IPS-18c (cell line): ENCODE results near the gene HNF1B.

Source experiments
- H3K4me3 ChIP-seq: 2 replicates; pipeline ENCODE4 v1.7.0; 2013; ENCODE audit warnings: low read depth, mild to moderate bottlenecking, low read length, moderate library complexity; ENCODE audit not compliant: insufficient read depth
- H3K9me3 ChIP-seq: one replicate; pipeline ENCODE4 v1.6.1; 2013; ENCODE audit warnings: mild to moderate bottlenecking, low read length, moderate library complexity; ENCODE audit not compliant: control insufficient read depth, insufficient read depth

HNF1B gene

DNA sequence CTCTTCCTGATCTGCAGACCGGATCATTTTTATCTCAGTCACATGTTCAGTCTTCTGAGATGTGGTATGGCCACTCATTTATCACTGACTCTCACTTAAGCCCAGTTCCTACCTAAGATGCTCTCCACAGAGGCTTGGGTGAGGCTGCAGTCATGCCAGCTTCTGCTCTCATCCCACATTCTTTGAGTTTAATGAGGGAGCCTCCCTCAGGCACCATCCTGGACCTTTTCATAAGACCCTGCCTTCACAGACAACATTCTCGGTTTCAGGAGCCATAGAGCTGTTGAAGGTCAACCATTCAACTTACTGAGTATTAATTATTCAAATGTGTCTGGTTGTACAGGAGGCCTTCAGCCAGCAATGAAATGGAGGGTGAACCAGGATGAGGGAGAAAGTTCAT lies 23.6 kb upstream of the HNF1B start:
- Histone ChIP-seq H3K4me3 (peak overlapping the region; percentile 20; the same call in 1 of the 2 replicates), H3K9me3 (peaks cover 5% of the 10 kb centered on the region)

DNA sequence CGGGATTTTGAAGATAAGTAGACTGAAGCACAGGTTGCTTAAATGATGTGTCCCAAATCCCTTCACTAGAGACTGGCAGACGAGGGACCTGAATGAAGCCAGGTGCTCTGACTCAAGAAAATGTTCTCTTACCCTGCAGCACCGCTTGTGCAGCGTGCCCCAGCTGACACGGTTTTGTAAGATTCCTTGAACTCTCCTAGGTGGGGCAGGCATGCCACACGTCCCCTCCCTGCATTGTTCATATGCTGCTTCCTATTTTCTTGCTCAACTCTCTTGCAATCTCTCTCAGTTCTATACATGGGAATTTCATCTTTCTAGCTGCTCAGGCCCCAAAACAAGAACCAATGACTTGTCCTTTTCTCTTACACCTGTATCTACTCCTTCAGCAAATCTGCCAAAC lies 22.1 kb upstream of the HNF1B start:
- Histone ChIP-seq H3K9me3 (peaks cover 5% of the 10 kb centered on the region), H3K4me3 (no peak overlapping the region)

DNA sequence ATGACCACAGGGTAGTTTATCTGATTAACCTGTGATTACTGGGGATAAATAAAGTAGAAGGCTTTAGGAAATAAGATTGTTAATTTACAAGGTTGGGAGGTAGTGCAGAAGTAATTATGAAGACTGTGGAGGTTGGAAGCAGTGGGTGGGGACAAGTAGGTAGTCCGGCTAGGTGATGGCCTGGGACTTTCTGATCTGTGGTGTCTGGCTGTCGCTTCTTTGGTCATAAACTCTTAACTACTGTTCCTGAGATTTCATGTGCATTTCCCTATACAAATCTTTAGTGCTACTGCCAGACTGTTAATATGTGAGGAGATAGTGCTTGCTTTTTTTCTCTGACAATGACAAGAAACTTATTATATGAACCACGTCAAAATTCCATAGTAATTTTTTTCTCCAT lies 19.5 kb upstream of the HNF1B start:
- no peak overlapping the region for H3K4me3 ChIP-seq
- H3K9me3 ChIP-seq, result peaks cover 5% of the 10 kb centered on the region

DNA sequence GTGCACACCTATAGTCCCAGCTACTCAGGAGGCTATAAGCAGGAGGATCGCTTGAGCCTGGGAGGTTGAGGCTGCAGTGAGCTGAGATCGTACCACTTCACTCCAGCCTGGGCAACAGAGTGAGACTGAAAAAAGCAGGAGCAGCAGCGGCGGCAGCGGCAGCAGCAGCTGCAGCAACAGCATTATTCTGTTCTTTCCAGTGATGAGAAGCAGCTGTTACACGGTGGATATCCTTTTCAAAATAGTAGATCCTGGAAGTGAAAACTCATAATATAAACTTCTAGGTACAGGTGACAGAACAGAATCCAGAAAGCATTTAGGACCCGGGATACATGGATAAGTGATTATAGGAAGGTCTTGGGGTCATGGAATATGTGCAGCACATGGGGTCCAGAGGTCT lies 17.8 kb upstream of the HNF1B start:
- Histone ChIP-seq H3K4me3 (no peak overlapping the region), H3K9me3 (no peaks in the 10 kb centered on the region)

DNA sequence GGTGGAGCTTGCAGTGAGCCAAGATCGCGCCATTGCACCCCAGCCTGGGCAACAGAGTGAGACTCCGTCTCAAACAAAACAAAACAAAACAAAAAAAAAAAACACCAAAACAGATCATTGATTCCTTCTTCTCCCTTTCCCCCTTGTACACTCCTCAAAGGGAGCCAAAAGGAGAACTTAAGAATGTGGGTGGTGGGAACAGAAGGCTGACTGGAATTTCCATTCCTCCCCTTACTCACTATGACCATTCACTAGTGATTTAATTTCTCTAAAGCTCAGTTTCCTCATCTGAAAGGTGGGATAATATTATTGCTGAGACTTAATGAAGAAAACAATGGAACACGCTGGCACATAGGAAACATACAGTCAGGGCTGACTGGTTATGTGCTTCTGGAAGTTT lies 17.1 kb upstream of the HNF1B start:
- H3K4me3 ChIP-seq, result no peak overlapping the region
- no peaks in the 10 kb centered on the region for H3K9me3 ChIP-seq

DNA sequence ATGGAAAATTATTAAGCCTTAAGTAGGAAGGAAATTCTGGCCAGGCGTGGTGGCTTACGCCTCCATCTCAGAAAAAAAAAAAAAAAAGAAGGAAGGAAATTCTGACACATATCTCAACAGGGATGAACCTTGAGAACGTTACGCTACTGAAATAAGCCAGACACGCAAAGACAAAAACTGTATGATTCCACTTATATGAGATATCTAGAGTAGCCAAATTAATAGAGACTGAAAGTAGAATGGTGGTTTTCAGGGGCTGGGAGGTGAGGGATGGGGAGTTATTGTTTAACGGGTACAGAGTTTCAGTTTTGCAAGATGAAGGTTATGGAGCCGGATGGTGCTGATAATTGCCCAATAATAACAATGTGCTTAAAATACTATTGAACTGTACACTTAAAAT lies 16.2 kb upstream of the HNF1B start:
- Histone ChIP-seq H3K4me3 (no peak overlapping the region), H3K9me3 (no peaks in the 10 kb centered on the region)

DNA sequence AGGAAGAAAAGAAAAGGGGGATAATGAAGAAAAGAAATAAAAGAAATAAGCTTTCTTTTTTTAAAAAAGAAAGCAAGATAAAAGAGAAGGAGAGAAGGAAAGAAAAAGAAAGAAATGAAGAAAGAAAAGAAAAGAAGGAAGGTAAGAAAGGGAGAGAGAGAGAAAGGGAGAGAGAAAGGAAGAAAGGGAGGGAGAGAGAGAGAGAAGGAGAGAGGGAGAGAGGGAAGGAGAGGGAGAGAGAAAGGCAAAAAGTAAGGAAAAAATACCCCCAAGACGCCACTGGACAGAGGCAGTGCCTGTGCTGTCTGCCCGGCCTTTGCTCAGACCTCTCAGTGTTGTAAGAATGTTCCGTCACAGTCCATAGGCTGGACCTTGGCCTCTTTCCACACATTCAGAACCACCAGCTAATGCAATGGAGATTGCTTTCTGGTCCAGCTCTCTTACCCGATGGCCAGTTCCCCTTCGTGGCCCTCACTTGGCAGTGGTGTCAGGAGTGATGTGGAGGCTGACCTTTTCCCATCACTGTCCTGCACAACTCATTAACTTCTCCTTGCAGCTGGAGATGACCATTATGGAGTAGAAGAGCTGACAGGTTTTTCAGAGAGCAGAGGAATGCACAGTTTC lies 14.3 kb upstream of the HNF1B start:
- Histone ChIP-seq H3K9me3 (no peaks in the 10 kb centered on the region), H3K4me3 (no peak overlapping the region)

DNA sequence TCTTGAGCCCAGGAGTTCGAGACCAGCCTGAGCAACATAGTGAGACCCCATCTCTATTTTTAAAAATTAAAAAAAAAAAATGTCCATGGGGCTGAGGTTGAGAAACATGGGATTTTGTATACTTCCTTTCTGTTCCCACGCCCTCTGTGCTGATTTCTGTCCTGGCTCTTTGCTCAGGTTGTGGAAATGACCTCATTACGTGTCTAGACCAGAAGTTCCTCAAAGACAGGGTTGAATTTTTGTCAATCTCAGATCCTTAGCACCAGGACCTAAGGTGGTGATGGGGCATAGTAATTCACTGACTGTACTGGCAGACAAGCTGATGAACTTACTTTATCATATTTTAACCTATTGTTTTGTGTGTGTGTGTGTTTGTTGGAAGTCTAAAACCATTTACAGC lies 11.2 kb upstream of the HNF1B start:
- Histone ChIP-seq H3K4me3 (no peak overlapping the region), H3K9me3 (no peaks in the 10 kb centered on the region)

DNA sequence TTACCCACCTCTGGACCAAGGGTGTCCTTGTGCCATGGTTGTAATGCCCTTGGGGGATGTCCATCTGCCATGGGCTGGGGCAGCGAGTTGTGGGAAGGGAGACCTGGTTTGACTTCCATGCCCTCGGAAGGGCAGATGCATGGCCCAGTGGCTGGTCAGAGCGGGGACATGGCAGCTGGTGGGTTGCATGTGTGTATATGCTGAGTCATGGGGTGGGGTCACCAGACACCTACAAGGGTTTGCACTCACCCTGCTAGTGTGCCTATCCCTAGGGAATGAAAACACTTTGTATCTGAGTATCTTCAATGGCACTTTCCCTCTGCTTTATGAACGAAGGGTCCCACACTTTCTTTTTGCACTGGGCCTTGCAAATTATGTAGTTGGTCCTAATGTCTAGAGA lies 10.6 kb upstream of the HNF1B start:
- Histone ChIP-seq H3K4me3 (no peak overlapping the region; the same call in 1 of the 2 replicates), H3K9me3 (no peaks in the 10 kb centered on the region)

DNA sequence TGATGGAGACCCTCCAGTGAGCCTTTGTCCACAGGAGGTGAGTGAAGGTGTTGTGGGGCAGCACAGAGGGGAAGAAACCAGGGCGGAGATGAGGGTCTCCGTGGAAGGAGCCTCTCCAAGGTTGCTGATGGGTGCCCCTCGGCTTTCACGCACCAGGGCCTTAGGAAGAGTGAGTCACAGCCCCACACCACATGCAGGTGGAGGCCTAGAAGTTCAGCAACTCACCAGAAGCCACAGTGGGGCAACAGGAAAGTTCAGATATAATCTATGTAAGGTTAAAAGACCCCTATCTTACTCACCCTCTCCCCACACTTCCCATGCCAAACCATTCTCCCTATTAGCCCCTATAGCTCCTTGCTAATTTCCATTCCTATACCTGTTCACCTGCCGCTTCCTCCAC lies 9.5 kb upstream of the HNF1B start:
- Histone ChIP-seq H3K4me3 (no peak overlapping the region), H3K9me3 (no peaks in the 10 kb centered on the region)

DNA sequence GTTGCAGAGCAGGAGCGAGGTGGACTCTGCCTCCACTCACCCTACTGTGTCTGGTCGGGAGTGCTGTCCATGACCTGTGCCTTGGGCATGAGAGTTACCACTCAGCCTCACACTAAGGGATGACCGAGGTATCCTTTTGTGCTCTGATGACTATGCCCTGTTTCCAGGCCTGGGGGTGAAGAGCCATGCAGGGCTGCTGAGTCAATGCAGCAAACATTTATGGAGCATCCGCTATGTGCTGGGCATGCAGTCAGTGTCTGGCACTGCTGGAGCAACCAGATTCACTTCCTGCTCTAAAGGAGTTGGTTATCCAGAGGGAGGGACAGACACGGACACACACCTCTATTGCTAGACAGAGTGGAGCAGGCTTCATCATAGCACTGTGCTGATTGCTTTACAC lies 7.6 kb upstream of the HNF1B start:
- H3K4me3 ChIP-seq, result no peak overlapping the region
- no peaks in the 10 kb centered on the region for H3K9me3 ChIP-seq

DNA sequence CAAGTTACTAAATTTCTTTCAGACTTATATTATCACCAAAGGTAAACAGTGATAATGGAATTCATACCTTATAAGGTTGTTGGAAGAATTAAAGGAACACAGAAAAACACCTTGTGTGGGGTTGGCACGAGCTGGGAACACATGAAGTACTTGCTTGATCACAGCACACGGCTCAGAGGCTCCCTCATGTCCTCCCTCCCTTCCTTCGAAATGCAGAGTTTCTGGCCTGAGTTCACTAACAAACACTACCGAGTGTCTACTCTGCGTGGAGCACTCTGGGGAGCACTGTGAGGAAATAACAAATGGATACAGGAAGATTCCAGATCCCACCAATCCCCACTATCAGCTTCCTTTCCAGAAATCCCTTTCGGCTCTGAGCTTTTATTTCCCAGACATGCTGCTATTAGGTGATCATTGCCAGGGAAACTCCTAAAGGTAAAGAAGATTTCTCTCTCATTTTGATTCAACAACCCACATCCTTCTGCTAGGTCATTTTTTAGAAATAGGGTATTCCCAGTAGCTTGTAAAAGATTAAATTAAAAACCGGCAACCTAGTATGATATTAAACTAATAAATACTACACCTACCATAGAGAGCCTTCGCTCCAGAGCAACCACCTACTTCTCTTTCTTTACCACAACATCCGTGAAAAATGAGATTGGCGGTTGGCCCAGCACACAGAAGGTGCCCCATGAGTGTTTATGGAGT lies 6.1 kb upstream of the HNF1B start:
- no peak overlapping the region for H3K4me3 ChIP-seq

DNA sequence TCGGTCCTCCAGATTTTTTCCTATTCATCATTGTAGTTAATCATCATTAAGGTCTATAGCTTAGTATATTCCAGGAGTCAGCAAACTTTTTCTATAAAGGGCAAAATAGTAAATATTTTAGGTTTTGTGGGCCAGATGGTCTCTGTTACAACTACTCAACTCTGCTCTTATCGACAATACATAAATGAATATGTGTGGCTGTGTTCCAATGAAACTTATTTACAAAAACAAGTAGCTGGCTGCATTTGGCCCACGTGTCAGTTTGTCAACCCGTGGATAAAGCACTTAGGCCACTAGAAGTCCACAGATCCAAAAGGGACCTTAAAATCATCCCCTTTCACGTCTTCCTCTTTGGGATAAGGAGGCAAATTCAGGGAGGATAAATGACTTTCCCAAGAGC lies 5.4 kb upstream of the HNF1B start:
- Histone ChIP-seq H3K4me3 (no peak overlapping the region), H3K9me3 (no peaks in the 10 kb centered on the region)

More for the DNA sequence above, 6.1 kb upstream of the HNF1B start:
- no peaks in the 10 kb centered on the region for H3K9me3 ChIP-seq

DNA sequence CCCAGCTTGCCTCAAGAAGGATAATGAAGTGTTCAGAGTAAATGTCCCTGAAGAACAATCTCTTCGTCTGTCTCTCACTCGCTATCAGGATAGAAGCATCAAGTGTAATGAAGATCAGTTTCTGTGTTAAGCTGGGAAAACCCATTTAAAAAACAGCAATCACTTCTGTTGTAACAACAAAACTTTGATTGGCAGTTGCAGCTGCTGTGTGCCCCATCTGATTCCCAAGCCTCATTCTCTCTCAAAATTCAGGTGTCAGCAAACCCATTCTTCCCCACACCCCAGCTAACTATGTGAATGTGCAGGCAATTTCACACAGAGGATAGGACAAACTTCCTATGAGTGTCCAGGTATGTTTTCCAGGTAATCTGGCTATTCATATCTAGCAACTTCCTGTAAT lies 2.4 kb upstream of the HNF1B start:
- Histone ChIP-seq H3K4me3 (no peak overlapping the region), H3K9me3 (peaks cover 2% of the 10 kb centered on the region)

DNA sequence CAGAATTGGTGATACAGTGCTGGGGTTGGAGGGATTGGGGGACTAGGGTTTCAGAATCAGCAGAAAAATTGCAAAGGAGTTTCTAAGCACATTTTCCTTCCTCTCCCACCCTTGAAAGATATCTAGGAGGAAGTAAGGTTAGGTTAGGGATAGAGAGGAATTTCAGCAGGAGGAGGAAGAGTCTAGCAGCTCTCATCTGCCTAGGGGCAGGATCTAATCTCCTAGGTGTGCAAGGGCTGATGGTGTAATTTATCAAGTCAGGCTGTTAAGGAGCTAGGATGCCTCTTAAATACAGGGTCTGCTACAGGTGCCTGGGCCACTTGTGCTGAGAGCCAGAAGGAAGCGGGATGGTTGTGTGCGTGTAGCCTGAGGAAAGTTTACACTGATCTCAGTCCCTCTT lies 1.8 kb upstream of the HNF1B start:
- H3K9me3 ChIP-seq, result peaks cover 4% of the 10 kb centered on the region
- no peak overlapping the region for H3K4me3 ChIP-seq

DNA sequence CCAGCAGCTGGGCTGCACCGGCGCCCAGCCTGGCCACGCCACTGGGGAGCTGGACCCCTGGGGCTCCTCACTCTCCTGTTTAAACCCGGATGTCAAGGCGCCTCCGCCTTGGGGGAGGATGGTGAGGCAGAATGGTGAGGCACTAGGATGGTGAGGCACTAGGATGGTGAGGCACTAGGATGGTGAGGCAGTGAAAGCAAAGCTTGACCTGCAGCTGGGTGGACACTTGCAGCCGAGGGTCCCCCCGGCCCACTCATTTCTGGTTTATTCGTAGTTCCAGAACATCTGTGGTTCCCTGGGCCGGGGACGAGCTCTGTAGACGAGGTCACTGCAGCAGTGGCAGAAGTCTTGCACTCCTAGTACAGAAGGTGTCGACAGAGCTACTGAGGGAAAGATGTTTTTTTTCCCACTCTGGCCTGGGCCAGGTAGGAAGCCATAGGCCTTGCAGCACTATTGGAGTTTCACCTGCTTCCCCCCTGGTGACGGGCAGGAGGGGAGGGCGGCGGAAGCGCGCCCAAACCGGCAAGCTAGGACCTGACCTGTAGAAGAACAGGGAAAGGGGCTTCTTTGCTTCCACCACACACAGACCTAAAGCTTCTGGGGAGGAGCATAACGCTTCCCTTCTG lies 1.1 kb upstream of the HNF1B start:
- Histone ChIP-seq H3K9me3 (peaks cover 4% of the 10 kb centered on the region), H3K4me3 (no peak overlapping the region; the same call in 1 of the 2 replicates)

DNA sequence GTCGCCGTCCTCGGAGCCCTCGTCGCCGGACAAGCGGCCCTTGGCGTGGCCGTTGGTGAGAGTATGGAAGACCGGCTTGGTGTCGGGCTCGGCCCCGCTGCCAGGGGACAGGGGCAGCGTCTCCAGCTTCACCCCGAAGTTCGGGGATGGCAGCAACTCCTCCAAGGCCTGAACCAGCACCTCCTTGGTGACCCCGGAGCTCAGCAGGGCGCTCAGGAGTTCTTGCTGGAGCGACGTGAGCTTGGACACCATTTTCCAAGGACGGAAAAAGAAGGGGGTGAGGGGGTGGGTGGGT lies 279 bp downstream of the HNF1B start:
- peaks cover 4% of the 10 kb centered on the region for H3K9me3 ChIP-seq
- H3K4me3 ChIP-seq, result peak overlapping the region; percentile 47

DNA sequence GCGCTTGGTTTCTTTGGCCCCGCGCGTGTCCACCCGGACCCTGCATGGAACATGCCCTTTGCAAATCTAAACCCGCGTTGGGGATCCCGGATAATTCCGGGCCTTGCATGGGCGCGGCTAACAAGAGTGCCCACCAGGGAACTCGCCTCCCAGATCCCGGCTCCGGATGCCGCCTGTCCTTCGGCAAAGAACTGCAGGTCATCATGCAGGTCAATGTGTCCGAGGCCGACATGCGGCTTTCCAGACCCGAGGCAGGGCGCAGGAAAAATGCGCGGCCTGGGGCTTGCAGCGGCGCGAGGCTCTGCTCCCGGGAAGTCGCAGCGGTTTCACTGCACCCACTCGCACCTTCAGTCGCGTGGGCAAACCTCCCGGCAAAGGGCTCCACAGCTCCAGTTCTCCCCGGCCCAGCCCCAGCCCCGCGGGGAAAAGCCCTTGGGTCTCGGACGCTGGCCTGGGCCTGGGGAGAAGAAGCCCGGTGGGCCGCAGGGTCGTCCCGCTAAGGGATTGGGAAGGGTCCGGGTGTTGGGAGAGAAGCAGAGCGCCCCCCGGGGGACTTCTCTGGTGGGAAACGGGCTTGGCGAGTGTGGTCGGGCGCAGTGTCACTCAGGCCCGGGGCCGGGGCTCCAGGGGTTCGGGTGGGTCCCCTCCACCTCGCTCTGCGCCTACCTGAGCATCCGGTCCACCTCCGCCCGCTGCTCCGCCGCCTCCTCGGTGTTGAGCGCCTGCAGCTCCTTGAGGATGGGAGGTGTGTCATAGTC lies 805 bp downstream of the HNF1B start:
- H3K4me3 ChIP-seq, result peak overlapping the region; percentile 47

More for the DNA sequence above, 805 bp downstream of the HNF1B start:
- H3K9me3 ChIP-seq, result peaks cover 4% of the 10 kb centered on the region
